ENCODE results near the gene MAEA. TPM values are rescaled to one million over a fixed set of nuclear protein-coding genes. Genes with fewer than 3 reads are reported as not detected.

MAEA gene
- total RNA-seq, 2 donors from 2014 or later, result 61.4 to 62.8 TPM

GRCh38 chr4:1376391-1376840 is 86.7 kb downstream of the MAEA start:
- no peak for ATAC-seq (replicated peaks)
- Mint-ChIP-seq H3K4me3 (no peak overlapping the region), H3K27me3 (no peaks in the 10 kb centered on the region), H3K27ac (no peak overlapping the region), H3K4me1 (no peaks in the 10 kb centered on the region), H3K36me3 (ENCODE audit: low read depth) (peaks cover 24% of the 10 kb centered on the region), H3K9me3 (no peaks in the 10 kb centered on the region)

DNA sequence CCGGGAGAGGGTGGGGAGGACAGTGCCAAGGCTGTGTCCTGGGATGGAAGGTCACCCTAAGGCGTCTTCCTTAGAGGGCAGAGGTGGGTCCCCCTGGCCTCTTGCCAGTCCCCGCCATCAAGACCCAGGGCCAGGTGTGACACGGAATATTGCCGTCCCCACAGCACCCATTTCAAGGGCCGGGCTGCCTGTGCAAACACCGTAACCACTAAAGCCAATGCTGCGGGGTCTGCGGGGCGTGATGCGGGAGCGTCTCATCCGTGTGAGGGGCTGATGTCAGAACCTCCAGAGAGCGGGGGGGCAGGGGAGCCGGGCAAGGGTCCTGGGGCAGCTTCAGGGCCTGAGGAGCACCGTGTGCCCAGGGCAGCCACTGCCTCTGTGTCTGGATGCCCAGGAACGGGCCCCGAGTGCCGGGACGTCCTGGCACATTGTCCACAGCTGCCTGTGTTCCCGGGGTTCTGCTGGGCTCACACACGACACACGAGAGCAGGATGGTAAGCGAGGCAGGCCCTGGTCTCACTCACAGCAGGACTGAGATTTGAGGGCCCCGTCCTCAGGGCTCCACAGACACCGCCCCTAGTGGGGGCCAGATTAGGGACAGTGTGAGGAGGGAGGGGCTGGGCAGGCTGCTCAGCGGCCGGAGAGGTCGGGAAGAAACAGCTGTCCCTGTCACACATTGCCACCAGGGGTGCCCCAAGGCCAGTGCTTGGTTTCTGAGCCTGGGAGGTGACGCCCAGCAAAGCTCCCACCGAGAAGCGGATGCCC is 87.3 kb downstream of the MAEA start:
- no peak overlapping the region for H3K4me3 Mint-ChIP-seq
- H3K36me3 Mint-ChIP-seq (ENCODE audit: low read depth), result peaks cover 22% of the 10 kb centered on the region
- no peaks in the 10 kb centered on the region for H3K9me3 Mint-ChIP-seq
- no peak for ATAC-seq (replicated peaks)
- H3K27me3 Mint-ChIP-seq, result no peaks in the 10 kb centered on the region
- H3K4me1 Mint-ChIP-seq, result no peaks in the 10 kb centered on the region
- H3K27ac Mint-ChIP-seq, result no peak overlapping the region

- no peak for ATAC-seq (replicated peaks)
- Mint-ChIP-seq H3K4me3 (no peak overlapping the region), H3K27me3 (no peaks in the 10 kb centered on the region), H3K36me3 (ENCODE audit: low read depth) (peaks cover 15% of the 10 kb centered on the region), H3K27ac (no peak overlapping the region), H3K9me3 (no peaks in the 10 kb centered on the region), H3K4me1 (no peaks in the 10 kb centered on the region)
Observed at GRCh38 chr4:1377606-1378261, 88.0 kb downstream of the MAEA start.

DNA sequence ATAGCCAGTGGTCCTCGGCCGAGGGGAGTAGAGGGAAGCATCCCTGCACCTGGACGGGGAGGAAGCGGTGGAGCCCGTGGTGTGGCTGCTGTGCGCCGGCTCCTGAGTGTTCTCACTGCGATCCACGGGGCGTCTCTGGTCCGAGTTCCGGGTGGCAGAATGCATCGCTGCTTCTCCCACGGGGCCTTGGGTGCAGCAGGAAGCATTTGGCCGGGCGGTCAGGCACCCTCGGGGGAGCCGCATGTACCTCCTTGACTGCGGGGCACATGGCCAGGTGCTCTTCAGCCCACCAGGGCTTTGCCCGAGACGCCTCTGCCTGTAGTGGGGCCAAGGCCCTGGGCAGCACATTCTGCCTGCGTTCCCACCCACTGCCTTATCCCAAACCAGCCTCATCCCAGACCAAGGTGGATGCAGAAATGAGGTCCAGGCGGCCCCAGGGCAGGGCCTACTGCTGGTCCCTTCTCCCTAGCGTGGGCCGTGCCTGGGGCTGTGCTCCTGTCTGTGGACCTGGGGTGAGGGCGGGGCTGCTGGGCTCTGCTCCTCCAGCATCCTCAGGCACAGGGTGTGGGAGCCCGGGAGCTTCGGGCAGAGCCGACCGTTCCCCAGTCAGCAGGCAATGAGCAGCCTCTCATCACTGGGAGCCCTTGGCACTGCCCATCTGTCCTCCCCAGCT is 89.0 kb downstream of the MAEA start:
- H3K4me1 Mint-ChIP-seq, result no peaks in the 10 kb centered on the region
- H3K27ac Mint-ChIP-seq, result no peak overlapping the region

GRCh38 chr4:1379351-1379781 is 89.7 kb downstream of the MAEA start:
- no peak for ATAC-seq (replicated peaks)
- Mint-ChIP-seq H3K4me3 (no peak overlapping the region), H3K4me1 (no peaks in the 10 kb centered on the region), H3K27ac (no peak overlapping the region), H3K27me3 (no peaks in the 10 kb centered on the region), H3K9me3 (no peaks in the 10 kb centered on the region), H3K36me3 (ENCODE audit: low read depth) (no peaks in the 10 kb centered on the region)

More for the DNA sequence above, 89.0 kb downstream of the MAEA start:
- ATAC-seq (replicated peaks), result no peak
- H3K36me3 Mint-ChIP-seq (ENCODE audit: low read depth), result peaks cover 5% of the 10 kb centered on the region
- no peaks in the 10 kb centered on the region for H3K9me3 Mint-ChIP-seq
- no peaks in the 10 kb centered on the region for H3K27me3 Mint-ChIP-seq
- no peak overlapping the region for H3K4me3 Mint-ChIP-seq

GRCh38 chr4:1379801-1380331 is 90.2 kb downstream of the MAEA start:
- ATAC-seq (replicated peaks), result no peak
- no peak overlapping the region for H3K4me3 Mint-ChIP-seq
- no peaks in the 10 kb centered on the region for H3K9me3 Mint-ChIP-seq
- H3K36me3 Mint-ChIP-seq (ENCODE audit: low read depth), result no peaks in the 10 kb centered on the region
- no peaks in the 10 kb centered on the region for H3K4me1 Mint-ChIP-seq
- no peaks in the 10 kb centered on the region for H3K27me3 Mint-ChIP-seq
- H3K27ac Mint-ChIP-seq, result no peak overlapping the region

DNA sequence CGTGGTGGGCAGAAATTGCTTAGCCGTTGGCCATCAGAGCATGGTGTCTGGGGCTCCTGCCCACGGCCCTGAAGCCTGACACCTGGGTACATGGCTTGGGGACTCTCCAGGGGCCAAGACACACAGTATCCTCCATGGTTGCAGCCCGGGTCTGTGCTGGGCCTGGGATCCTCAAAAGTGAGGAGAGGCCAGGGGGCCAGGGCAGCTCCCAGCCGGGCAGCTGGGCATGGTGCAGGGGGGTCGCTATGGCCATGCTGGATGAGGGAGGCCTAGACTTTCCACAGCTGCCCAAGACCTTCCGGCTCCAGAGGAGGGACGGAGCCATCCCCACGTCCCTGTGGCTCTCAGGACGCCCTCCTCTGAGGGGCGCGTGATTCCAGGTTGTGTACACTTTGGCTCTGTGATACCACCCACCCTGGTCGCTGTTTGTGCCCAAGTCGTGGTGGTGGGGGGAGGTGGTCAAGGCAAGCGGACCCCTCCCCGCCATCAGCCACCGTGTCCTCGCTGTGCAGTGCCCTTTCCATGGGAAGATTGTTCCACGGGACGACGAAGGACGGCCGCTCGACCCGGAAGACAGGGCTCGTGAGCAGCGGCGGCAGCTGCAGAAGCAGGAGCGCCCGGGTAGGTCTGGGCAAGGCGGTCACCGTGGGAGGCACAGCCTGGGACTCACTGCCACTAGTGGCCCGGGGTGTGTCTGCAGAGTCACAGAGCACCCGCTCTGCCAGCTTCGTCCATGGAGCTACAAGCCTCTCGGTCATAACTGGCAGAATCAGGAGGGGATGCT is 90.9 kb downstream of the MAEA start:
- H3K27ac Mint-ChIP-seq, result no peak overlapping the region
- no peaks in the 10 kb centered on the region for H3K36me3 Mint-ChIP-seq (ENCODE audit: low read depth)
- no peak for ATAC-seq (replicated peaks)
- no peaks in the 10 kb centered on the region for H3K27me3 Mint-ChIP-seq
- H3K9me3 Mint-ChIP-seq, result no peaks in the 10 kb centered on the region
- H3K4me3 Mint-ChIP-seq, result no peak overlapping the region
- no peaks in the 10 kb centered on the region for H3K4me1 Mint-ChIP-seq

DNA sequence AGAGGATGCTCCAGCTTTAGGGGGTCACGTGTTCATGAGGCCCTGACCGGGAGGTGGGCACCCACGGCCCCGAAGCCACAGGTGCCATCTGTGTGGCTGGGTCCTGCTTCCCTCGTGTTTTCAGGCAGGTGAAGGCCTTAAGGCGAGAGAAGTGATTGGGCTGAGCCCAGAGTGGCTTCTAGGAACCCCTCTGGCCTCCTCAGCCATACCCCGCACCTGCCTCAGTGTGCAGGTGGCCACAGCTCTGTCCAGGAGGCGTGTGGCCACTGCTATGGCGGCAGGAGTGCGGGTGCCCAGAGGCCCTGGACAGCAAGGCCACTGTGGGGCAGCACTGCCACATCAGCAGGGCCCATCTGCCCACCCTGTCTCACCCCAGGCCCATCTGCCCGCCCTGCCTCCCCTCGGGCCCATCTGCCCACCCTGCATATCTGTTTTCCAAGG is 91.5 kb downstream of the MAEA start:
- no peaks in the 10 kb centered on the region for H3K27me3 Mint-ChIP-seq
- ATAC-seq (replicated peaks), result no peak
- H3K27ac Mint-ChIP-seq, result no peak overlapping the region
- peaks cover under 1% of the 10 kb centered on the region for H3K36me3 Mint-ChIP-seq (ENCODE audit: low read depth)
- H3K4me1 Mint-ChIP-seq, result no peaks in the 10 kb centered on the region
- H3K4me3 Mint-ChIP-seq, result no peak overlapping the region
- H3K9me3 Mint-ChIP-seq, result no peaks in the 10 kb centered on the region

DNA sequence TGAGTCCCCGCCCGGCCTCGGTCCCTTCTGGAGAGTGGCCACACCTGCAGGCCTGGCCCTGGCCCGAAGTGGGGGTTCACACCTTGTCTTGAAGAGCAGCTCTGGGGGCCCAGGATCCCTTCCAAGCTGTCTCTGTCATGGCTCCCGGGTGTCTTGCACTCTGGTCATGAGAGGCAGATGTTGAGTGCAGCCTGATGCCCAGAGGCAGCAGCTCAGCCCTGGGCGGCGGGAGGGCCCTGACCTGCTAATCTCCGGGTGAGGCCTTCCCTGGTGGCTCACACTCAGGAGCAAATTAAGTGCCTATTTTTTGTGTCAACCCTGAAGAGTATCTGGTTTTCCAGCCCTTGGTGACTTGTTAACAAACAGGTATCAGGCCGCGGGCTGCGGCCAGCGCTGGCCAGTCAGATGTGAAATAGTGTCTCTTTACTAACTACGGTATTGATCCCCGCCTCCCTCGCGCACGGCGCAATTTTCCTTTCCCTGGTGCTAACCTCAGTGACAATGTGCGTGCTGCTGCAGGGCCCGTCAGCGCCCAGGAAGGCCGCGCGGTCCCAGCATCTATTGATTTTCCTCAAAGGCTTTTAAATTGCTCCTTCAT is 92.4 kb downstream of the MAEA start:
- ATAC-seq (replicated peaks), result no peak
- H3K9me3 Mint-ChIP-seq, result no peaks in the 10 kb centered on the region
- H3K27ac Mint-ChIP-seq, result no peak overlapping the region
- H3K4me1 Mint-ChIP-seq, result no peaks in the 10 kb centered on the region
- H3K27me3 Mint-ChIP-seq, result no peaks in the 10 kb centered on the region
- peaks cover 7% of the 10 kb centered on the region for H3K36me3 Mint-ChIP-seq (ENCODE audit: low read depth)
- no peak overlapping the region for H3K4me3 Mint-ChIP-seq

DNA sequence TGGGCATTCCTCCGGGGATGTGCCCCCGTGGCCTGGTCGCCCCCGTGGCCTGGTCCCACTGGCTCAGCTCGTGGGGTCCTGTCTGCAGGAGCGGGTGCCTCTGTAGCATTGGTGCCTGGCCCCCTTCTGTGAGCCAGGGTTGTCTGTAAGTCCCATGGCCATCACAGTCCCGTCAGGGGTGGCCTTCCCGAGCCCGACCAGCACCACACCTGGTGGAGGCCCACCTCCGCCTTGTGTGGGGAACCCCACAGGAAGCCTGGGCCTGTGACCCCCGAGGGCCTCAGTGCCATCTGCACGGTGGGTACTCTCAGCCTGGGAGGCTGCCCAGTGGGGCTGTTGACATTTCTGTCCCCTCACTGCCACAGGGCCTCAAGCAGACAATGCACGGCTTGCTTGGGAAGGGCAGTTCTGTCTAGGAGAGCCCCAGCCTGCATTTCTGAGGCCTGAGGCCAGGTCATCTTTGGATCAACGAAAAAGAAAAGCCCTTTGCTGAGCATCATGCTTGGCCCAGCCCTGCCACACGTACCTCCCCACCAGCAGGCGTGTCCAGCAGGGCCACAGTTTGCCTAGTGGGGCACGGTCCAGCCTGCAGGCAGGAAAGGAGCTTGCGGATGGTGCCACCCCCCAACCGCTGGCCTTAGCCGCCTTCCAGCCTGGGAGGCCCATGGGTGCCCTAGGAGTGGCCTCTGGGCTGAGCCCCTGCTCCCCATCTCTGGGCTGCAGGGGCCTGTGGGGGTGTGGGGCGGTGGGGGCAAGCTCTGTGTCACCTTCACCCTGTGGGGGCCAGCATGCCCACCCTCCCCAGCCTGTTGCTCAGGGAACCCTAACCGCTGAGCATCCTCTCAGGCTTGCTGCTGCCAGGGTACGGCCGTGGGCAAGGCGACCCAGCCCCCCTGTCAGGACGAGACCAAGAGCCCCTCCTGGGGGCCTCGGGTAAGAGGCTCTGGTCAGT is 93.4 kb downstream of the MAEA start:
- Mint-ChIP-seq H3K36me3 (ENCODE audit: low read depth) (peaks cover 16% of the 10 kb centered on the region), H3K27me3 (no peaks in the 10 kb centered on the region), H3K4me3 (no peak overlapping the region), H3K27ac (no peak overlapping the region), H3K9me3 (no peaks in the 10 kb centered on the region), H3K4me1 (no peaks in the 10 kb centered on the region)
- no peak for ATAC-seq (replicated peaks)

DNA sequence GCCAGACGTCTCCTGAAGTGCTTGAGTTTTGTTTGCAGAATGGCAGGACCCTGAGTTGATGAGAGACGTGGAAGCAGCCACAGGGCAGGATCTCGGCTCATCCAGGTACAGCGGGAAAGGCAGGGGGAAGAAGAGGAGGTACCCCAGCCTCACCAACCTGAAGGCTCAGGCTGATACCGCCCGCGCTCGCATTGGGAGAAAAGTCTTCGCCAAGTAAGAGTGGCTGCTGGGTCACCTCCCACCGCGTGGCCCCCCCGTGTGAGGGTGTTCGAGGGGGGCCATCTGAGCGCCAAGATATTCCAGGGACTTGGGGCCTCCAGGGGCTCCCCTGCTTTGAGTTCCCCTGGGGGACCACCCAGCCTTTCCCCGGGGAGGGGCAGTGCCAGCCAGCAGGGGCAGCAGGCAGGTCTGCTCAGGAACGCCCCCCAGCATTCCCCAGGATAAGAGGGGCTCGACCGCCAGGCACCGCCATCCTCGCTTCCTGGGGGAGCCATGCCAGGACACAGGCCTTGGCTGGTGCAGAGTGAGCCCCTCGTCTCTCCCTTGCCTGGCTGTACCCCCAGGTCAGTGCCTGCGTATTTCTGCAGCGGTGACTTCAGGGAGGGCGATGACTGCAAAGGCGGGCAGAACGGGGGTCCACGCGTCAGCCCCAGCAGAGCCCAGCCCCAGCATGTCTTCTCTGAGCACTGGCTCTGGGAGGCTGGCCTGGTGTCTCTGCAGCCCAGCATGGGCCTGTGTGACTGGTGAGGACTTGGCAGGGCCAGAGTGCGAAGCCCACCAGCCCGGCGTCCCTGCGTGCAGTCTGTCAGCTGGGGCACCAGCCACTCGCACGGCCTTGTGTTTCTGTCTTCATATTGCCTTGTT is 94.3 kb downstream of the MAEA start:
- H3K9me3 Mint-ChIP-seq, result peaks cover 6% of the 10 kb centered on the region
- no peak overlapping the region for H3K27ac Mint-ChIP-seq
- ATAC-seq (replicated peaks), result no peak
- no peaks in the 10 kb centered on the region for H3K4me1 Mint-ChIP-seq
- H3K27me3 Mint-ChIP-seq, result no peaks in the 10 kb centered on the region
- no peak overlapping the region for H3K4me3 Mint-ChIP-seq
- H3K36me3 Mint-ChIP-seq (ENCODE audit: low read depth), result peaks cover 24% of the 10 kb centered on the region

DNA sequence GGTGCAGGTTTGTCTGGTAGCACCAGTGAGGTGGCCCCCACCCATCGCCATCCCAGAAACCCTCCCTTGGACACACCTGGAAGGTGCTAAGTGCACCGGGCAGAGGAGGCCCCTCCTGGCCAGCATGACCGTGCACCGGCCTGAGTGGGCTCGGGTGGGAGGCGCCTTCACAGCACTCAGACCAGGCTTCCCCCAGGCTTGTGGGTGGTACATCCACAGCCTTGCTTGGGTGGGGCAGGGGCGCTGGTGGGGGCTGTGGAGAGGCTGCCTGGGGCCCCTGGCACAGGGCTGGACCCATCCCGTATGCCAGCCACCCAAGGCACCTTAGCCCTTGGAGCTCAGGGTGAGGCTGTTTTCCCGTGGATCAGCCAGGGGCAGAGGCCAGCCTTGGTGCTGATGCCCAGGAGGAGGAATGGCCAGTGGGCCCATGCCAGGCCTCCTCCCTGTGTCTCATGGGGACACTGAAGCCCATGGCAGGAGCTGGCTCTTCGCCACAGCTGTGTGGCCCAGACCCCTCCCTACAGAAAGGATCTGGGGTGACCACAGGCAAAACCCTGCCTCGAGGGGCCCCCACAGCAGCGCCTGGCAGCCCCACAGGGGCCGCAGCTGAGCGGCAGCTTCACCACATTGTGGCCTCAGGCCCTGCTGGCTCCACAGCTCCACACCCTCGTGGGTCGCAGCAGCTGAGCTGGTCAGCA is 95.1 kb downstream of the MAEA start:
- H3K27me3 Mint-ChIP-seq, result no peaks in the 10 kb centered on the region
- H3K4me1 Mint-ChIP-seq, result no peaks in the 10 kb centered on the region
- peaks cover 27% of the 10 kb centered on the region for H3K36me3 Mint-ChIP-seq (ENCODE audit: low read depth)
- H3K9me3 Mint-ChIP-seq, result peaks cover 6% of the 10 kb centered on the region
- no peak overlapping the region for H3K4me3 Mint-ChIP-seq
- no peak overlapping the region for H3K27ac Mint-ChIP-seq
- ATAC-seq (replicated peaks), result no peak
